NCI-H226 (cell line): ENCODE results near the gene TESK2.
"Not testable (repeated sequence)": the region's sequence is repeated elsewhere in the genome, so short reads cannot be mapped to it uniquely, and the experiment has no call there.

Source experiments
- DNase-seq: peaks from one replicate; pipeline ENCODE4 v3.0.0-alpha.2; 2015

TESK2 gene

GRCh38 chr1:45490626-45491486 lies at the start of gene TESK2:
TSS of gene TESK2 (minus strand) at chr1:45491163. CDS start at chr1:45457785, 33,378 bp downstream.
- peak; percentile 100 for DNase-seq

- DNase-seq = no peak
Observed at GRCh38 chr1:45536886-45537285, 45.9 kb upstream of the TESK2 start.

- DNase-seq = no peak
Observed at GRCh38 chr1:45535988-45536766, 45.2 kb upstream of the TESK2 start.

- no peak for DNase-seq
Observed at GRCh38 chr1:45531873-45532272, 40.9 kb upstream of the TESK2 start.

- DNase-seq = no peak
Observed at GRCh38 chr1:45530632-45531135, 39.7 kb upstream of the TESK2 start.

- no peak for DNase-seq
Observed at GRCh38 chr1:45526135-45526644, 35.2 kb upstream of the TESK2 start.

GRCh38 chr1:45523975-45524374 lies 33.0 kb upstream of the TESK2 start:
- DNase-seq = not testable (repeated sequence)

GRCh38 chr1:45523516-45523915 lies 32.6 kb upstream of the TESK2 start:
- not testable (repeated sequence) for DNase-seq

GRCh38 chr1:45522324-45523104 lies 31.6 kb upstream of the TESK2 start:
- DNase-seq = no peak

GRCh38 chr1:45521413-45522323 lies 30.7 kb upstream of the TESK2 start, which contains the start of gene PRDX1:
TSS of gene PRDX1 (minus strand) at chr1:45521884. CDS start at chr1:45519043, 2,841 bp downstream.
- peak; percentile 86 for DNase-seq

GRCh38 chr1:45519774-45520173 lies 28.8 kb upstream of the TESK2 start:
- DNase-seq = not testable (repeated sequence)

- no peak for DNase-seq
Observed at GRCh38 chr1:45518910-45519309, 27.9 kb upstream of the TESK2 start.

- DNase-seq = not testable (repeated sequence)
Observed at GRCh38 chr1:45518366-45518765, 27.4 kb upstream of the TESK2 start.

GRCh38 chr1:45516465-45516864 lies 25.5 kb upstream of the TESK2 start:
- DNase-seq = no peak

- DNase-seq = no peak
Observed at GRCh38 chr1:45516036-45516435, 25.1 kb upstream of the TESK2 start.

GRCh38 chr1:45513532-45514260 lies 22.7 kb upstream of the TESK2 start:
- not testable (repeated sequence) for DNase-seq

GRCh38 chr1:45512641-45513054 lies 21.7 kb upstream of the TESK2 start:
- peak; percentile 45 for DNase-seq

GRCh38 chr1:45510972-45511527 lies 20.1 kb upstream of the TESK2 start:
- DNase-seq = no peak

GRCh38 chr1:45510036-45510971 lies 19.3 kb upstream of the TESK2 start:
- no peak for DNase-seq
